Measurements from ENCODE around the gene ZDHHC21. TPM values are rescaled to one million over a fixed set of nuclear protein-coding genes. Genes with fewer than 3 reads are reported as not detected.

ZDHHC21 gene
- total RNA-seq, 4 donors from 2014 or later: 17.5 to 34.6 (median 18.9) TPM

DNA sequence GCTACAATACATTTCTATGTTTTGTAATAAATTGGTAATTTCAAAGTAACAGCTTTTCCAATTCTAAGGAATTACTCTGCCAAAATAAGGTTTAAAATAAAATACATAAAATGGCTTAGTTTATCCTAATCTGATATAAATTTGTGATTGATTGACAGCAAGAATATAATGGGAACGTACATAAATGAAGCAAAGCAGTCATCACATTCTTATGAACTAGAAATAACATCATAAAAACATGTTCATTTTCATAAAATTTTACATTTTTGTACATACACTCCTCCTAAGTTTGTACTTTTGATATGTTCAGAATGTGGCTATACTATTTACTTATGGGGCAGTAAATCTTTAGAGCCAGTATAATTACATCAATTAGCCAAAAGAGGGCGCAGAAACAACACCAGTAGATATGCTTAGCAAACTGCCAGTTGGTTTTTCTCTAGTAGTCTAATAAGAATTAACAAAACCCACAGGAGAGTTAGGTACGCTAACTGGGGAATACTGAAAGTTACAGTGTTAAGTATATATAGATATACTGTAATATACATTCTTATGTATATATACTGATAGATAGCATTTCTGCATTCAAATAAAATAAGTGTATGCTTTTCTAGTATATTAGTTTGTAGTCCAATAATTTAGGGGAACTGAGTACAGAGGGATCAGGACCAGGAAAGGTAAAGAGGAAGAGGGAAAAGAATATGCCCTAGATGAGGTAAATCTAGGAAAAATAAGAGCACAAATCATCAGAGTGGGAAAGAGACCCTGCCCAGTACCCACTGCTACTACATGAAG, 76.8 kb downstream of the ZDHHC21 start:
- H3K4me1 ChIP-seq: no peaks in the 10 kb centered on the region
- intact Hi-C loops (cut with DNase I): loop anchor here (10.0 kb wide), 1 partner anchor 148 kb away; no protein-coding TSS in a partner anchor
- no peaks in the 10 kb centered on the region for H3K27me3 ChIP-seq
- H3K36me3 ChIP-seq: no peaks in the 10 kb centered on the region
- H3K27ac ChIP-seq: no peak overlapping the region
- H3K4me3 ChIP-seq (replicated peaks in 1 of 3): no peak overlapping the region
- no peak for DNase-seq
- WGBS, 2 donors: 56 to 67% methylated on average over 3 of the region's 3 CpGs
- TF ChIP-seq POLR2A (IDR thresholded peaks at IDR 0.05): no peak
- TF ChIP-seq, protein P1, sequence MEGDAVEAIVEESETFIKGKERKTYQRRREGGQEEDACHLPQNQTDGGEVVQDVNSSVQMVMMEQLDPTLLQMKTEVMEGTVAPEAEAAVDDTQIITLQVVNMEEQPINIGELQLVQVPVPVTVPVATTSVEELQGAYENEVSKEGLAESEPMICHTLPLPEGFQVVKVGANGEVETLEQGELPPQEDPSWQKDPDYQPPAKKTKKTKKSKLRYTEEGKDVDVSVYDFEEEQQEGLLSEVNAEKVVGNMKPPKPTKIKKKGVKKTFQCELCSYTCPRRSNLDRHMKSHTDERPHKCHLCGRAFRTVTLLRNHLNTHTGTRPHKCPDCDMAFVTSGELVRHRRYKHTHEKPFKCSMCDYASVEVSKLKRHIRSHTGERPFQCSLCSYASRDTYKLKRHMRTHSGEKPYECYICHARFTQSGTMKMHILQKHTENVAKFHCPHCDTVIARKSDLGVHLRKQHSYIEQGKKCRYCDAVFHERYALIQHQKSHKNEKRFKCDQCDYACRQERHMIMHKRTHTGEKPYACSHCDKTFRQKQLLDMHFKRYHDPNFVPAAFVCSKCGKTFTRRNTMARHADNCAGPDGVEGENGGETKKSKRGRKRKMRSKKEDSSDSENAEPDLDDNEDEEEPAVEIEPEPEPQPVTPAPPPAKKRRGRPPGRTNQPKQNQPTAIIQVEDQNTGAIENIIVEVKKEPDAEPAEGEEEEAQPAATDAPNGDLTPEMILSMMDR (IDR thresholded peaks at IDR 0.05): peak in 5 of 6 experiments; percentile 15 to 57 (median 45)
- no peaks in the 10 kb centered on the region for H3K9me3 ChIP-seq

DNA sequence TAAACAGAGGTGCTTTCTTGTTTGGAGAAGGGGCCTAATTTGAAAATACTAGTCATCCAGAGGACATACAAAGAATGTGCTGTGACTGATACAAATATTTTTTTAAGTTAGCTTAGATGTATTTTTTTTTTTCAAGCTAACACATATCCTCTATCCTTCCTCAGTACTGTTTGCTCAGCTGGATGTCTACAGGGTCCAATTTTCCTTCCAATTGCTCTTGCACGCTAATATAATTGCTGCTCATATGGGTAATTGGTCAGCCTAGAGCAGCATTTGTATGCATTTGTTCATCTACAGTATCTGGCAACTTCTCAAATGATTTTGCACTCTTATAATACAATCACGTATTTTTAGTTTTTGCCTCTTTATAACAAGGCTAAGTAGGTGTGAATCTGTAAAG, 84.7 kb downstream of the ZDHHC21 start:
- Histone ChIP-seq H3K4me1 (peaks cover 0 to 3% of the 10 kb centered on the region in 2 donors), H3K27ac (no peak overlapping the region), H3K27me3 (no peaks in the 10 kb centered on the region), H3K36me3 (no peaks in the 10 kb centered on the region), H3K9me3 (no peaks in the 10 kb centered on the region), H3K4me3 (replicated peaks in 1 of 3) (no peak overlapping the region)
- intact Hi-C loops (cut with DNase I): no loop called here
- DNase-seq: no peak
- no peak for TF ChIP-seq POLR2A (IDR thresholded peaks at IDR 0.05)
- TF ChIP-seq, protein P1 (IDR thresholded peaks at IDR 0.05): no peak
- 92 to 94% methylated on average over 2 of the region's 2 CpGs for WGBS, 2 donors

DNA sequence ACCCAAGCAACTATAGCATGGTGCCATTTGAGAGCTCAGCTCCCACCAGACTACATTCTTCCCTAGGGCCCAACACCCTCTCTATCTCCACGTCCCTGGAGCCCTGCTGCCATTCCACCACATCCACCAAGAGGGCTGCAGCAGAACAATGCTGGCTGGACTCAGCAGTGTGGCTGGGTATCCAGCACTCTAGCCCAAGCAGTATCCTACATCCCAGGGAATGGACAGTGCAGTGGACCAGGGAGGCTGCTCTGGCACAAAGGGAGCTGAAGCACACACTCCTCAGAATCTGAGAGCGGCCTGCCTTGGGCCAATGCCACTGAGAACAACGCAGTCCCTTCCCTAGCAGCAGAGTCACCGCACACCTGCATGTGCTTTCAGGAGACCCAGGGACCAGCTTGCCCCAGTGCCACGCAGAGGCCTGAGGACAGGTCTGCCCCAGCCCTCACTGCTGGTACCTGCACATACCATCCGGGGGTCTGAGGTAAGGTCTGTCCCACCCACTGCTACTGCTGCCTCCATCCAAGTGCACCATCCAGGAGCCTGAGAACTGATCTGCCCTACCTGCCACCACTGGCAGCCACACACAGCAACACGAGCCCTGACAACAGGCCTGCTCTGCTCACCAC, 95.9 kb downstream of the ZDHHC21 start:
- no peak for TF ChIP-seq POLR2A (IDR thresholded peaks at IDR 0.05)
- TF ChIP-seq, protein P1 (IDR thresholded peaks at IDR 0.05): no peak
- 93 to 96% methylated on average over 3 to 6 of the region's 7 CpGs for WGBS, 2 donors
- Histone ChIP-seq H3K36me3 (peaks cover 0 to 7% of the 10 kb centered on the region in 2 donors), H3K27ac (no peak overlapping the region), H3K9me3 (no peaks in the 10 kb centered on the region), H3K27me3 (no peaks in the 10 kb centered on the region), H3K4me3 (replicated peaks in 1 of 3) (no peak overlapping the region), H3K4me1 (no peaks in the 10 kb centered on the region)
- intact Hi-C loops (cut with DNase I): no loop called here
- DNase-seq: no peak

DNA sequence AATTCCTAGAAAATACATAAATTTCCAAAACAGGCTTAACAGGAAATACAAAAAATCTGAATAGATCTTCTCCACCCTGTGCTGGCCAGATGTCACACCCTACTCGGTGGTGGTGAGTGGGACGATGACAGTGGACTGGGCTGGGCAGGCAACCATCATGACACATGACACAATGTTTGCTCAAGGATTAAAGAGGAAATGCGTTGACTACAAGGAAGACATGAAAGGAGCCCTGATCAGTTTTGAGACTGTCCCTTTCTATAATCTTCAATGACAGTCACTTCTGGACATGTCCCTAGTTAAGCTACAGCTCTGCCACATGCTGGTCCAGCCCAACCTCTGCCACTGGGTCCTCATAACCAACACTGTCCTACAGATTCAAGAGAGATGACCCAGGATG, 99.8 kb downstream of the ZDHHC21 start:
- Histone ChIP-seq H3K4me1 (no peaks in the 10 kb centered on the region), H3K9me3 (no peaks in the 10 kb centered on the region), H3K36me3 (peaks cover 0 to 7% of the 10 kb centered on the region in 2 donors), H3K27me3 (no peaks in the 10 kb centered on the region), H3K27ac (no peak overlapping the region), H3K4me3 (replicated peaks in 1 of 3) (no peak overlapping the region)
- WGBS, 2 donors: 92 to 95% methylated on average over 3 of the region's 3 CpGs
- intact Hi-C loops (cut with DNase I): no loop called here
- DNase-seq: no peak
- TF ChIP-seq, protein P1 (IDR thresholded peaks at IDR 0.05): no peak
- TF ChIP-seq POLR2A (IDR thresholded peaks at IDR 0.05): no peak

DNA sequence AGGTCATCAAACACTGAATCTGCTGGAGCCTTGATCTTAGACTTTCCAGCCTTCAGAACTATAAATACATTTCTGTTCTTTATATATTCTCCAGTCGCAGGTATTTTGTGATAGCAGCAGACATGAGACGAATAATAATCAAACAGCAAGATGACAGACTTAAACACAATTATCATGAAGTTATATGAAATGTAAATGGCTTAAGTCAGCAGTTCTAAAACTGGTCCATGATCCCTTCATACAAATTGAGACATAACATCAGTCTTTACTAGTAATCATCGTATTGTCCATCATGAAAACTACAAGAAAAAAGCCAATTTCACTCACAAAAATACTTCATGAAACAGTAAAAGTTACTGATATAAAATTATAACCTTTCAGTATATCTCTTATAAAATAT, 101.8 kb downstream of the ZDHHC21 start:
- Histone ChIP-seq H3K27me3 (no peaks in the 10 kb centered on the region), H3K27ac (no peak overlapping the region), H3K4me3 (replicated peaks in 1 of 3) (no peak overlapping the region), H3K4me1 (no peaks in the 10 kb centered on the region), H3K36me3 (peaks cover 0 to 7% of the 10 kb centered on the region in 2 donors), H3K9me3 (no peaks in the 10 kb centered on the region)
- TF ChIP-seq, protein P1 (IDR thresholded peaks at IDR 0.05): no peak
- no peak for TF ChIP-seq POLR2A (IDR thresholded peaks at IDR 0.05)
- 96 to 98% methylated on average over 3 of the region's 3 CpGs for WGBS, 2 donors
- no peak for DNase-seq
- intact Hi-C loops (cut with DNase I): no loop called here

All from thyroid gland (tissue), 4 donors.